Activated CD4-positive, alpha-beta T cell treated with anti-CD3 and anti-CD28 coated beads for 24 hours (primary cell): ENCODE results near the gene B3GALNT2.
A peak's percentile ranks its signal among the peaks of the same experiment; 100 is the strongest.

ENCODE experiments used
- DNase-seq, 2 donors: peaks; one replicate each; pipeline ENCODE4 v3.0.0-alpha.2; 2020; ENCODE audit warnings: low read depth in 2 of 2

B3GALNT2 gene

GRCh38 chr1:235454021-235454420, 50.2 kb downstream of the B3GALNT2 start:
- no peak for DNase-seq

GRCh38 chr1:235450886-235451483, 53.3 kb downstream of the B3GALNT2 start:
- no peak for DNase-seq

- no peak for DNase-seq
These were observed 53.8 kb downstream of the B3GALNT2 start for GRCh38 chr1:235450433-235450832.

GRCh38 chr1:235448616-235449015, 55.6 kb downstream of the B3GALNT2 start:
- no peak for DNase-seq

DNA sequence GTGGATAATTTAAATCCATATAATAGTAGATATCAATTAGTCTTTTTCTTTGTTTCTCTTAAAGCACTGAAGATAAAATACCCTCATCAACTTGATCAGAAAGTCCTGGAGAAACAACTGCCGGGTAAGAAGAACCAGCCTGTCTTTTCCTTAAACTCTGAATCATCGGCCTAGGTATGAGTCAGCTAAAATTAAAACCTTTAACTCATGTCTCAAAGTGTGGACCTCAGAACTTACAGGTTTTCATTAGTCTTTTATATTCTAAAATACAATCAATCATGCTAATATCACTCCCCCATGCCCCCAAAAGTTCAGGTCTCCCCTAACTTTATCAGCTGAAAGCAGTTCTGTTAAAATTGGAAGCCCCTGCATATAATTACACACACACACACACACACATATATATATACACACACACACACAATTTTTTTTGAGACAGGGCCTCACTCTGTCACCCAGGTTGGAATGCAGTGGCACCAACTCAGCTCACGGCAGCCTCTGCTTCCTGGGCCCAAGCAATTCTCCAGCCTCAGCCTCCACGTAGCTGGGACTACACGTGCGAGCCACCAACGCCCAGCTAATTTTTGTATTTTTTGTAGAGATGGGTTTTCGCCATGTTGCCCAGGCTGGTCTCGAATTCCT, 61.3 kb downstream of the B3GALNT2 start:
- no peak for DNase-seq

GRCh38 chr1:235441159-235441685, 63.0 kb downstream of the B3GALNT2 start:
- no peak for DNase-seq

DNA sequence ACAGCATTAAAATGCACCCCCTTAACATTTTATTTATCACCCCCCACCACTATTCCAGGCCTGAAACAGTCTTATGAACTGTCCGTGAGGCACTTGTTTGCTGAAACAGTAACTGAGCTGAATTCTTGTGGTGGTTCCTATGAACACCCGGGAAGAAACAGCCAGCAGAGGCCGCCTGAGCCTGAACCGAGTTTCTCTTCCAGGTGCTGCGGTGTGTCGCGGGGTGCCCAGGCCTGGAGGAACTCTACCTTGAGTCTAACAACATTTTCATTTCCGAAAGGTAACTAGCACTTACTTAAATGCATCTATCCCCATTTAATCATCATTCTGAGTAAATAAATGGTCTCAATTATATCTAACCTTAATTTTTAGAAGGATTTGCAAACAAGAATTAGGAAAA, 70.3 kb downstream of the B3GALNT2 start:
- no peak for DNase-seq

DNA sequence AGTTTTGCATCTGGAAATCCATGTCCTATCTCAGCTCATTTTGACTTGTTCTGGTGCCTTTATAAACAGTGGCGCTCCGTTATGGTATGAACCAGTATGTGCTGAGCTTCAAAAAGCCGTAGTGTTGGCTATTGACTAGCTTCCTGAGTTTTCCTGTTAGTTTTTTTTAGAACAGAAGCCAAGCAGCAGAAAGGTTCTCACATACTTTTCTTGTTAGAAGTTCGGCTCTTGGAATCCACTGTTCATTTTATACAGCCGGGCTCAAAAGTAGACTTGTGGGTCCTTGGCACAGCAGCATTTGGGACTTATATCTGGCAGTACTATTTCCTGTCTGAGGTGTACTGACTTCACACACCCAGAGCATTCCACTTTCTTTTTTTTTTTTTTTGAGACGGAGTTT, 73.3 kb downstream of the B3GALNT2 start:
- no peak for DNase-seq

GRCh38 chr1:235429143-235429542, 75.1 kb downstream of the B3GALNT2 start:
- DNase-seq, result no peak

DNA sequence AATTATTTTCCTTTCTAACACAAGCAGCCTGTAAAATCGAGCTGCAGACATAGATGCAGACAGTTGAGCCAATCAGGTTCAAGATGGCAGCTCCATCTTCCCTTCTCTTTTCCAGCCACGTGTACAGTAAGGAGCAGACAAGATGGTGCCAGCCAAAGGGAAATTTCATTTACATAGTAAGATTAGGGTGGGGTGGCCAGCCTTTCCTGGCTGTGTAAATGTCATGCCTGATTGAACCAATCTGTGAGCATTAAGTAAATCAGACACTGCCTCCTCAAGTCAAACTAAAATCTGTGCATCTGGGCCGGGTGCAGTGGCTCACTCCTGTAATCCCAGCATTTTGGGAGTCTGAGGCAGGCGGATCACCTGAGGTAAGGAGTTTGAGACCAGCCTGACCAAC, 76.8 kb downstream of the B3GALNT2 start:
- DNase-seq, result no peak

- no peak for DNase-seq
These were observed 77.6 kb downstream of the B3GALNT2 start for GRCh38 chr1:235426680-235427079.

- no peak for DNase-seq
These were observed 78.1 kb downstream of the B3GALNT2 start for GRCh38 chr1:235426143-235426542.

GRCh38 chr1:235425357-235425756, 78.9 kb downstream of the B3GALNT2 start:
- no peak for DNase-seq

GRCh38 chr1:235424092-235424491, 80.2 kb downstream of the B3GALNT2 start:
- no peak for DNase-seq

GRCh38 chr1:235423214-235423652, 81.0 kb downstream of the B3GALNT2 start:
- DNase-seq, result no peak

GRCh38 chr1:235421751-235422150, 82.5 kb downstream of the B3GALNT2 start:
- DNase-seq, result no peak

DNA sequence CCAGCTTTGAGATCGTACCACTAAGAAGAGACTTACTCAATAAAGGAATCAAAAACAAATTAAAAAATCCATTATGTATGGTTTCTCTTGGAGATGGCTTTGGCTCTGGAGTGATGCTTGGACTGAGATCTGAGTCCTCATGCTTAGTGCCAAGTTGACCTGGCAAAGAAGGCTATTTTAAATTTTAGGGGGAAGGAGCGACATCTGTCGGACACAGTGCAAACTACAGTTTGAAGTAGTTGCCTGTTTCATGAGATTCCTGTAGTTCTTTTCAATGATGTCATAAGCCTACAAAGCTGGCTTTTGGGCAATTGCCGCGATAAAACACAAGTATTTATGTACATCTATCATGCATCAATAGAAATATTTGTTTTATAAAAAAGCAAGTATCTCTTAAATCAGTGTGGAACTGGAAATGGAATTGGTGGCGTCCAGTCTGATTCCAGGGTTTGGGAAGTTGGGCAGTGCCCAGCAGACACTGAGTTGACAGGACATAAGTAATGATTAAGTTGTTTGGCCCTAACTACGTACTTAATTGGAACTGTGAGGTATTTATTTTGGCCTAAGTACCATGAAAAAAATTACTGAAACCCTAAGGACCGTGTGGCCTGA, 87.1 kb downstream of the B3GALNT2 start:
- peak; percentile 33 to 43 for DNase-seq

DNA sequence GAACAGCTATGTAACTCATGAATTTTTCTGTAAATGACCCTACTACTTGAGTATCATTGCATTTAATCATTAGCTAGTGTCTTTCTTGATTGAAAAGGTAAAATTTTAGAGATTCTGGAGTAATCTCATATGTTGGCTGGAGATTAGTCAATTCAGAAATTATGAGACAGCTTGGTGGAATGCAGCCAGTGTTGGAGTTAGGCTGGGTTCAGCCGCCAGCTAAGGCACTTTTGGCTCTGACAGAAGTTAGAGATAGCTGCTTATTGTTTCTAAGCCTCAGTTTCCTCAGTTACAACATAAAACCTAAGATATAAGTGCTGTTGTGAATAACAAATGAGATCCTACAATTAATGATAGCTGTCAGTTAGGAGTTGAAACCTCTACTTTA, 87.6 kb downstream of the B3GALNT2 start:
- DNase-seq, result no peak

DNA sequence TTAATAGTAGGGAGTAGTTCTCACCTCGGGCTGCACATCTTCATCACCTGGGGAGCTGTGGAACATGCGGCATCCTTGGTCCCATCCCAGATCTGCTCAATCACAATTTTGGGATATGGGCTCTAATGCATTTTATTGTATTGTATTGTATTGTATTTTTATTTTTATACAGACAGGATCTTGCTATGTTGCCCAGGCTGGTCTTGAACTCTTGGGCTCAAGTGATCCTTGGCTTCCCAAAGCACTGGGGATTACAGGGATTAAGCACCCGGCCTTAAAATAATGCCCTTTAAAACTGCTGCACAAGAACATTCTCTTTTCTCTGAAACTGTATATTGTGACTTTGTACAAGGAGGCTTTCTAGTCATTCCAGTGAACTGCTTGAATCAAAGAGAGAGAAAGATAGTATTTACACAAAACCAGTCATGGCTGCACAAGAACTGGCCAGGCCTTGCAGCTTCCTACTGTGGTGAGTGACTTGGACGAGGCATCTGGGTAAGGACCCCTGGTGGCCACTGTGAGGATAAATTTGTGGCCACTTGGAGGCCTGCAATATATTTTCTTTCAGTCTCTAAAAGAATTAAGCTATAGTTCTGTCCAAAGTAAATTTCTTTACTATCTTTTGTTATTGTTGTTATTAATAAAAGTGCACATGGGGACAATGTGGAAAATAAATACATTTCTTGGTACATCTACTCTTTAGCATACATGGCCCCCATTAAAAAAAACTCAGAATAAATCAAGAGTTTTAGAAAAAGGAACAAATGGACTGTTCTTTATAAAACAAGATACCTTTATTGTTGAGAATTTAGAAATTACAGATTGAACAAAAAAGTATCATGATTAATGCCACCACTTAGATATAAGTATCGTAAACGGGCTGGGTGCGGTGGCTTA, 89.0 kb downstream of the B3GALNT2 start:
- peak; percentile 18 to 33 for DNase-seq

GRCh38 chr1:235411489-235412486, 92.5 kb downstream of the B3GALNT2 start:
- DNase-seq, result no peak

- no peak for DNase-seq
These were observed 93.8 kb downstream of the B3GALNT2 start for GRCh38 chr1:235410467-235410866.
